NCI-H1417 (cell line): ENCODE measurements around the gene SLF2.

ENCODE experiments used
- DNase-seq, 3 experiments: peaks; one replicate each; lab custom pipeline; 2025; lab: John Stamatoyannopoulos, UW

Gene SLF2

DNA sequence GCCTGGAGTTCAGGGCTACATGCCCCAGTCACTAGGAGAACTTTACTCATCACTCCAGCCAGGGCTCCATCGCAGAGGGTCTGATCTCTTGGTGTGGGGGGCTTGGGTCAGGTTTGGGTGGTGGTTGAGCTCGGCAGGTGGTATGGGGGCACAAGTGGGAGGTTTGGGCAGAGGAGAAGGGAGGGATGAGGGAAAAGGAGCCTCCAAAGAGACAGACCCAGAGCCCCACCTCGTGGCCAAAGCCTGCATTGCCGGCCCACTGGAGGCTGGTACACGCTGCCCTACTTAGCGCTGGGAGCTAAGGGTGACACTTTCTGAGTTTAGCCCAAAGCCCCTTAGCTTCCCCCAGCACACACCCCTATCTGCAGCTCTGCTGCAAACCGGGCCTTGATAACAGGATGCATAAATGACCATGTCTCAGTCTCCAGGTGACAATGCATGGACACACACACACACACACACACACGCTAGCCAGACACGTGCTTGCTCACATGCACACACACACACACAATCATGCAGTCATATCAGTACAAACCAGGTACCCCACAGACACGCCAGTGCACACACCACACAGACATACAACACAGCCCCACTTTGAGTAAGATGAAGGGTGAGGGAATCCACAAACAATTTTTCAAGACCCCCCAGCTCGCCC, 101.6 kb downstream of the SLF2 start:
- DNase-seq: peak; percentile 39 to 55 (median 47)
